ENCODE measurements around the gene VWA8.
"Not testable (repeated sequence)": the region's sequence is repeated elsewhere in the genome, so short reads cannot be mapped to it uniquely, and the experiment has no call there.

VWA8 gene

DNA sequence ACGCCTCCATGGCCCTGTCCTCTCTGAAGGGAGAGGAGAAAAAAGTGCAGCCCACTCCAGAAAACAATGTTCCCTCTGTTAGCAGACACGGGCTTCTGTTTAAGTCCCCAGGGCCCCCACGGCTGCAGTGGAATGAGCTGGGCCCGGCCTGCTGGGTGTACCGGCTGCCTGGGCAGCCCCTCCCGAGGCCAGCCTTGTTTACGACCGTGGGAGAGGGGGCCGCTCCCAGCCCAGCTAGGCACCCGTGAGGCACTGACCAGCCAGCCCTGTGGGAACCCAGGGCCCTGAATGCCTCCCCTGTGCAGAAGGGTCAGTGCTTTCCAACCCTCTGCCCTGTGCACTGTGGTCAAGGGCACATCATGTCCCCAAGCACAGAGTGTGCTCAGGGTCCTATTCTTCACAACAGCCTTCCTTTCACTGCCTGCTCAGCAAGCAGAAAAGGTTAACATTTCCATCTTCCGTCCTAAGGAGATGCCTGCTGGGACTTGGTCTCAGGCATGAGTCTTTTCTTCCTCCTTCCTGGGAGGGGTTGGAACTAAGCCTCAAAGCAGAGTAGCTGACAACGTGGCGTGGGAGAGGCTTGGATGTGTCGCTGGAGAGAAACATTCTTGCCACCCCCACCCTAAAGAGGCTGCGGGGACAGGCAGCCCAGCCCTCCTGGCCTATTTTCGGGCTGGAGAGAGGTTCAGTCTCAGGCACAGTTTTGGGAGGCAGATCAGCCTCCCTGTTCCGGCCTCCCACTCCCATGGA is 413.5 kb downstream of the VWA8 start:
- DNase-seq, result no peak

DNA sequence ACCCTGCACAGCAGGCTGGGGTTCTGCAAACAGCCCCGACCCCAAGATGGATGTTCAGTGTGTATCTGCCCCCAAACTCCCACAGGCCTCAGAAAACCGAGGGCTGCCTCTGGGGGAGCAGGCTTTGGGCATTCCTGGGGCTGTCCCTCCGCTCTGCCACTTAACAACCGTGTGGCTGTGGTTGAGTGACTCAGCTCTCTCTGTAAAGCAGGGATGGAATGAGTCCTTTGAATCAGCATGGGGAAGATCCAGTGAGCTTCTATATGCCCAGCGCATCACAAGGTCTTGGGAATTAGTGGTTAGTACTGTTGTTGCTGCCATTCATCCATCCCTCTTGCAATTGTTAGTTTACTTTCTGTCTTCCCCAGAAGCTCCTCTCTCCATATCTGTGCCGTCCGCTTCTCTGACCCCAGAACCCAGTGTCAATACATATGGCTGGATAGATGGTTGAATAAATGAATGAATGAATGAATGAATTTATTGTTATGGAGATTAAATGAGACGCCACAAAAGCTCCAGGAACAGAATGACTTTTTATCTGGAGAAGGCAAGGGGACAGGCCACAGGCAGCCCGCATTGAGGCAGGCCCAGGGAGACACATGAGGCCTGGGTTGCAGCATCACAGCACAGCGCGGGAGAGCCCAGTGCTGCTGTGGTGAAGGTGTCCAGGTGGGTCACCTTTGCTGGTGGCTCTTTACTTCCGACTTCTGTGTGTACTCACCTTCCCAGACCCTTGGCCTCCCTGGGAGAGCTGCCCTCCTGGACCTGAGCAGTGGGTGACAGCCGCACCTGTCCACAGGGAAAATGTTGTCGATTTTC is 414.3 kb downstream of the VWA8 start:
- no peak for DNase-seq

DNA sequence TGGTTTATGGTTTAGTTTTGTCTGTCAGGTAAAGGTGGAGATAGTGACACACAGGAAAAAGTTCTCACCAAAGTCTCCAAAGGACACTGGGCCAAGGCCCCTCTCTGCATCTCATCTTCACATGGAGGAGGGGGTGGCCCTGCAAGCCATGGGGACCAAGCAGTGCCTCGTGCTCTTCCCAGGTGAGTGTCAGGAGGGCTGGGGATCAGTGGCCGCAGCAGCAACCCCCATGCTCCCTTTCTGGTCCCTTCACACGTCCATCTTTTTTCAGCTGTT is 415.5 kb downstream of the VWA8 start:
- no peak for DNase-seq

DNA sequence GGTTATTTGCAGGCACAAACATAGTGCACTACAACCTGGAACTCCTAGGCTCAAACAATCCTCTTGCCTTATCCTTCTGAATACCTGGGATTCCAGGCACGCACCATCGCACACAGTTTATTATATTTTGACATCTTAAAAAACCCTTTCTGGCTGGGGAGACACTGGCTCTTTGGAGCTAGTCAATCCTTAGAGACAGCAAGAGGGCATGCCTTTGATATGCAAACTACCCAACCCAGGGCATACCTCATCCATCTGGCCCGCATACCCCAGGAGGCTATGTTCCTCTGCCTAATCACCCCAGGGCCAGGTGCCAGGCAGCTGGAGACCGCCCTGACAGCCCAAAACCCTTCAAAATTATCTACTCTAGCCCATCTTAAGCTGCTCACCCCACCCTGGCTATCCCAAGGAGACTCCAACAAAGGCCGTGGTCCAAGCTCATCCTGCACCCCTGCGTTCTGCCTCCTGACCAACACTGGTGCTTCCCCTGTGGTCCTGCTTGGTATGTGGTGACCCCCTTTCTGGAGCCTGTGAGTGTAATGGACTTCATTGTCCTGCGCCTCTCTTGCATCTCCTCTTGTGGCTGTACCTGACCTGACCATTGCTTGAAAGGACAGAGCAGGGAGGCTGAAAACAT is 417.1 kb downstream of the VWA8 start:
- no peak for DNase-seq

DNA sequence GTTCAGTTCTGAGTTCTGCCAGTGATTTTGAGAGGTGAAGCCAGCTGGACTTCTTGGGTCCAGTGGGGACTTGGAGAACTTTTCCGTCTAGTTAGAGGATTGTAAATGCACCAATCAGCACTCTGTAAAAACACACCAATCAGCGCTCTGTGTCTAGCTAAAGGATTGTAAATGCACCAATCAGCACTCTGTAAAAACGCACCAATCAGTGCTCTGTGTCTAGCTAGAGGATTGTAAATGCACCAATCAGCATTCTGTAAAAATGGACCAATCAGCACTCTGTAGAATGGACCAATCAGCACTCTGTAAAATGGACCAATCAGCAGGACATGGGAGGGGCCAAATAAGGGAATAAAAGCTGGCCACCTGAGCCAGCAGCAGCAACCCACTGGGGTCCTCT is 418.1 kb downstream of the VWA8 start:
- DNase-seq, result not testable (repeated sequence)

DNA sequence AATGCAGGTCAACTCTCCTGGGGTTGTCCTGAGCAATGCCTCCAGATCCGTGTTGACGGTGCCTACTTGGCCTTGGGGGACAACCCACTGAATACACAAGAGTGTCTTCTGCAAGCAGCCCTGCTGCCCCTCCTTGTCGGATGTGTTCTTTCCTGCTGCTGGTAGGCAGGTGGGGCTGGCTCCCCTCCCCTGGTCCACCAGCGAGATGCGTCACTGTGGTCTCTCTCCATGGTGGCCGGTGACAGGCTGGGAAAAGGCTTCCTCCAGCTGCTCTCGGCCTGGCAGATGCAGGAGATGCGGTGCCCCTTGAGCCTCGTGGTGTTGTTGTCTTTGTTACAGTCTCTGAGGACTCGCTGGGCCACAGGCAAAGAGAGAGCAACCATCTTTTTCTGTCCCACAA is 418.6 kb downstream of the VWA8 start:
- no peak for DNase-seq

DNA sequence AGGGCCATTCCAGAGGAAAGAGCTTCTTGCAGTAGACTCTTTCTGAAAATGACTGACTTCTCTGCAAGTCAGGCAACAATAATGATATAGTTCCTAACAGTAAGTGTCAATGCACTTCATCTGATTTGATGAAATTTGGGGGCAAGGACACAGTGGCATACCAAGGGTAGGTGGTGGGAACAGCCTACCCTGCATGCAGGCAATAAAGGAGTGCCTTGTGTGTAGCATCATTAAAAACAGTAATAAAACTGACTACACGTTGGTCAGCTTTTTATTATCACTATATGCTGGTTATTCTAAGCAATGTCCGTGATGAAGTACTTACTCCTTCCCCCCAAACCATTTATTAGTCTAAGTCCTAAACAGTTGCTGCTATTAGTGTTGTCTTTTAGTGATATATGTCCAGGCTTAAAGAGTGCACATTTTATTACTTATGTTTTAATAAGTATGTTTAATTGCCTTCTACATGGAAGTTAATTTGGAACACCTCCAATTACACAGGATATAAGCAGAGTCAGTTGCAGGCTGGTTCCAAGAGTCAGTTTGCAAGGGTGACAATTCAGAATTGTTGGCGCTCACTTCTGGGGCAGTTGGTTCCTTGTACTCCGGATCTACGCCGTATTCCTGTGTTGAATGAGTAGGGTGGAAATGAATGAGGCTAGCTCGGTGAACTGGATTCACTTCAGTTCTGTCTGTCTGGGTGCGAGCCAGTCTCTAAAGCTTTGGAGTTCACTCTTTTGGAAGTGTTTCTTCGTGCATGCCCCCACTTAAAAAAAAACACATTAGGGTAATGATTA is 419.6 kb downstream of the VWA8 start:
- DNase-seq, result no peak

DNA sequence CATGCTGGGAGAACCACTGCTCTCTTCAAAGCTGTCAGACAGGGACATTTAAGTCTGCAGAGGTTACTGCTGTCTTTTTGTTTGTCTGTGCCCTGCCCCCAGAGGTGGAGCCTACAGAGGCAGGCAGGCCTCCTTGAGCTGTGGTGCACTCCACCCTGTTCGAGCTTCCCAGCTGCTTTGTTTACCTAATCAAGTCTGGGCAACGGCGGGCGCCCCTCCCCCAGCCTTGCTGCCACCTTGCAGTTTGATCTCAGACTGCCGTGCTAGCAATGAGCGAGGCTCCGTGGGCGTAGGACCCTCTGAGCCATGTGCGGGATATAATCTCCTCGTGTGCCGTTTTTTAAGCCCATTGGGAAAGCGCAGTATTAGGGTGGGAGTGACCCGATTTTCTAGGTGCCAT is 420.7 kb downstream of the VWA8 start:
- DNase-seq, result not testable (repeated sequence)

DNA sequence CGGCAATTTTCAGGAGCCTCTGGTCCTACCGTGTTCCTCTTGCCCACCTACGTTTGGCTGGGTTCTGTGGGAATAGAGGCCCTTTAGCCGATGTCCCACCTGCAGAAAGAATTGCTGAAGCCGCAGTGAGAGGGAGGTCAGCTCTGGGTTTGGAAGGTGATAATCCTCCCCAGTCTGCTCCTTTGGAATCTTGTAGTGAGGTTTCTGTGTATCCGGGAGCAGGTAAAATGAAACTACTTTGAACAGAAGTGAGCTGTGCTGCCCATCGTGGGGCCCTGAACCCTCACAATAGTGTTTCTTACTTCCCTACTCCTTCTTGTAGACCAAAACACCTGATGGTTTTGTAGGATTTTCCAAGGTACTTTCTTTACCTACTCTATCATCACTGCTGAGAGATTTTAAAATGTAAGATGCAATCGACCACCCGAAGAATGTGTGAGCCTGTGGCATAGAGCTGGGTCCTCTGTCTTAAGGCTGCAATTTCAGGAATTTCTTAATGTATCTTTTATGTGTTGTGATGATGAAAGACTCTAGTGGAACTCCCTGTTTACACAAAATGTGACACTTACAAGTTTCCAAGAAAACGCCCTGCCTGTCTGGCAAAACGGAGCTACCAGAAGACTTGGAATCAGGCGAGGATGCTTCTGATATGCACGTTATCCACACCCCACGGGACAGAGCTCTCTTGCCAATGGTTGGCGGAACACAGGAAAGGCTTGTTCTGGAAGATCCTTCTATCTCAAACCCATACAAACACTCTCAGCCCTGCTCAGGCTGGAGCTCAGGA is 427.4 kb downstream of the VWA8 start:
- DNase-seq, result no peak

DNA sequence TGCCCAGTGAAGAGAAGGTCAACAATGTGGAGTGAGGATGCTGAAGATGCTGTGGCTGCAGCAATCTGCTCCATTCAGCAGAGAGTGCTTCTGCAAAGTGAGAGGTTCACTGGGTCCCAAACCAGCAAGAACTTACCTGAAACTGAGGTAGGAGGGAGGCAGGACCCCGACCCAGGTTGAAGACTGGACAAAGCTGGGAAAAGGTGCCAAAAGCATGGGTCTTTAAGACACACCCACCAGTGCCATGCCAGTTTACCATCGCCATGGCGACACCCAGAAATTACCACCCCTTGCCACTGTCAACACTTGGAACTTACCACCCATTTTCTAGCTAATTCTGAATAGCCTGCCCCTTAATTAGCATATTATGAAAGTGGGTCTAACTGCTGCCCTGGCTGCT is 432.9 kb downstream of the VWA8 start:
- no peak for DNase-seq

DNA sequence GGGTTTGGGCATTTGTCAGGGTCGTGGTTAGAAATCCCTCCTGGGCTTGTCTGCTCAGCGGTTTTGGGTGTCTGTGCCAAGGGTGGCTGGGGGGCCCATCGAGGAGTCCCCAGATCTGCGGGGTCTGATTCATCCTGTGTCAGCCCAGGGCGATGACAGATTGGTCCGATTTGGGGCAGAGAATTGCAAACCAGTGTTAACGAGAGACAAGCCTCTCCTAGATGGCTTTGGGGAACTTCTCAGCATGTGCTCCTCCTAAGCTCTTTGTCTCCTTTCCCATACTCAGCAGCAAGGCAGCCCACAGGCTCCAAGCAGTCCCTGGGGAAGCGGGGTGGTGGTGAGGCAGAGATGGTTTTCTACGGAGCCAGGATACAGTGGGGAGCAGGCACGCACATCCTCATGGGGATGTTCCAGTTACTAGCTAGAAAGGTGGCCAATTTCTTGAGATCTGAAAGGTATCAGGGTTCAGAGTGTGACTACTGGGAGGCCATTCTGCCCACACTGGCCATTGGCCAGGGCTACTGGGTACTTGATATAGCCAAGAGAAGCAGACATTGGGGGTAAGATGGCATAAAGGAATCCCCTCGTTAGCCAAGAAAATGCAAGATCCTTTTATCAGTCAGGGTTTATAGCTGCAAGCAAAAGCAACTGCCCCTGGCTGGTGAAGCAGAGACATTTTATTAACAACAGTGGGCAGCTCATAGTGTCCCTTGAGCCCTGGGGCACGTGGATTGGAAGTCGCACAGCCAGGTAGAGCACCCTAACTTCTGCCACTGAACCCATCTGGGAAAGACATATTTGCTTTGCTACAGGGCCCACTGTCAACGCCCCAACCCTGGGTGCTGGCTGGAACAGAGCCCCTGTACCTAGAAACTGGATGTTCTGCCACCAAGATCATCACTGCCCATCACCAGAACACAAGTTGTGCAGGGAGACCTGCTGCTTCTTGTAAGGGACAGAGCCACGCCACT is 440.0 kb downstream of the VWA8 start:
- DNase-seq, result no peak

DNA sequence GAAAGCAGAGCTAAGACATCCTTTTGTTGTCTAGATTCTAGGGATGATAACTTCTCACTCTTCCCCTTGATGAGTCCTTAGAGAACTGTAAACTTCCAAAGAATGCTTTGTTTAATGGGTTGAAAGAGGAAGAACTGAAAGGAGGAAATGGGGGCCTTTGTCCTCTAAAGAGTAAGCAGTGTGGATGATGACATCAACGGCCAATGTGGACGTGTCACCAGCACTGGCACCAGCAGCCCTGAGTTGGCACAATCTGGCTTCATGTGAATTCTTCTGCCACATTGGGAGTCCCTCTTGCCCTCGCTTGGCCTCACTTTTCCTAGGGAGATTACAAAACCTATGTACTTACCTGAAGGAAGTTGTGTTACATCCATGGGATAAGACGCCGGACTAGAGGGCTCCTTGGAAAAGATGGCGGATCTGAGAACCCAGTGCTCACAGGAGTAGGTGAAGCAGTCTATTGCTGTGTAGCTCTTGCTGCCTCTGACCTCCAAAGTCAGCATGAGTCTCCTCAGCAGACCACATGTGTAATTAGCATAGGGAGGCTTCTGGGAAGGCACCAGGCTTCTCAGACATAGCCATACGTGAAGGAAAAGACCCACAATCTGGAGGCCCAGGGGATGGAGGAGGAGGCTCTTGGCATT is 440.8 kb downstream of the VWA8 start:
- DNase-seq, result no peak
